Measurements from ENCODE around the gene PTER.

The PTER gene, protein sequence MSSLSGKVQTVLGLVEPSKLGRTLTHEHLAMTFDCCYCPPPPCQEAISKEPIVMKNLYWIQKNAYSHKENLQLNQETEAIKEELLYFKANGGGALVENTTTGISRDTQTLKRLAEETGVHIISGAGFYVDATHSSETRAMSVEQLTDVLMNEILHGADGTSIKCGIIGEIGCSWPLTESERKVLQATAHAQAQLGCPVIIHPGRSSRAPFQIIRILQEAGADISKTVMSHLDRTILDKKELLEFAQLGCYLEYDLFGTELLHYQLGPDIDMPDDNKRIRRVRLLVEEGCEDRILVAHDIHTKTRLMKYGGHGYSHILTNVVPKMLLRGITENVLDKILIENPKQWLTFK

DNA sequence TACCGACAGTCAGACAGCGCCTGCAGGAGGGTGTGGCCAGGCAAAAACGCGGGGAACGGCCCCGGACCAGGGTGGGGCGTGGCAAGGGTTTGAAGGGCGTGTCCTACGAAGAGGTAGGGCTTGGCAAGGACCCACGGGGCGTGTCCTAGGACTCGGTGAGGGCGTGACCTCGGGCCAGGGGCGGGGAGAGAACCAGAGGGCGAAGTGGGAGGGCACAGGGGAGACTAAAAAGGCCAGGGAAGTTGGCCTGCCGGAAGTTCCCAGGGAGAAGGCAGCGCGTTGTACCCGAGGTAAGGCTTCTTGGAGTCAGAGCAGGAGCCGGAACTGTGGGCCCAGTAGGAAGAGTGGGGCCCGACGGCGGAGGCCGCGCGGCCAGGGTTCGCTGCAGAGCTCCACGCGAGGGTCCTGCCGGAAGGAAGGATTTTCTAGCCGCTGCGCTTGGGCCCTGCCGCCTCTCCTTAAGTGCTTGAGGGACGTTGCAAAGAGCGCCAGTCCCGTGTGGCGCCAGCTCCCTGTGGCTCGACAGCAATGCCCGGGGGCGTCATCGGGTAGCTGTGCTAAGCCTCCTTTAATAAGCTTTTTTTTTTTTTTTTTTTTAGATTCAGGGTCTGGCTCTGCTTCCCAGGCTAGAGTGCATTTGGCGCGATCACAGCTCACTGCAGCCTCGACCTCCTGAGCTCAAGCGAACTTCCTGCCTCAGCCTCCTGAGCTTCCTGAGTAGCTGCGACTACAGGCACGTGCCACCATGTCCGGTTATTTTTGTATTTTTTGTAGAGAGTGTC lies at the start of gene PTER:
Gene PTER (plus strand): TSS at position 253 of the 782 bp plus-strand sequence. CDS start 47,375 bp downstream, outside the sequence.
- peak; percentile 94 for DNase-seq (ENCODE audit: low spot score)

DNA sequence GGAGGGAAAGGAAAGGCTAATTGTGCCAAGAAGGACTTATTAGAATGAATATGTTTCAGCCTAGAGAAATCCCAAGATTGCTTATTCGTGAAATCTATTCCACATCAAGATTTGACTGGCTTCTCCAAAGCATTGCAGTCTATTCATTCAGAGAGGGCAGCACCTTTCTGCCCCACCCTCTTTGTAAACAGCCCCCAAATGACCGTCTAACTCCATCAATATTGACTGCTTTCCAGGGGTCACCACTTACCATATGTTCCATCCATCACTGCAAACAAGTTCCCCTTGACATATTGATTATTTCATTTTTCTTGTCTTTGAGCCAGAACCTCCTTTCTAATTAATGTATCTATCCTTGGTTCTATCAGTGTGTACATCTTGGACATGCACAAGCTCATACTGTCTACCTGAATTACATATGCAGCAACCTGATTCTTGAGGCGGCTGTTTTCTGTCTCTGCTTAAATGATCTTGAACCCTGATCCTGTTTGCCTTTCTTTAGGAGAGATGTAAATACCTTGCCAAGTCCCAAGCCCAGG lies 44.2 kb upstream of the PTER start:
- no peak for DNase-seq (ENCODE audit: low spot score)

DNA sequence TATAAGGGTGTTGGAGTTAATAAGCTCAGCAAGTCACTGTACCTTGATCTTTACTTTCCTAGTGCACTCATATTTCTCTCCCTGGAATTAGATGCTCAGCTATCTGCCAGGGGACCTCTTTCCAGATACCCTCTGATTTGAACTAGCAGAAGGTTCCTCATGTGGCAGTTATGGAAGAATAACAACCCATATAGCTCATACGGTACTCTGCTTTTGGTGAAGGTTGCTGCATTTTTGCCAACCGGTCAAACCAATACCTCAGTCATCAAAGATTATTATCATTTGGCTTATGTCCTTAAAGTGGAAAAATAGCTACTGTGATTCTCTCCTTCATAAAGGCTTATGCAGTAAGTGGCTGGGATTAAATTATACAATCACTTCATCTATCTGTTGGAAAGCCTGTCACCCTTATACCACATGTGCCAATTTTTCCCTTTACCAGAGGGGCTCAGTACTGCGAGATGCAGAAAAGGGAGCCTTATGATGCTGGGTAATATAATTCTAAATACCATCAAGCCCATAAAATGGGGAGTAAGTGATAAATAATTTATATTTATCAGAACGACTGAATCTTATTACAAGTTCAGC lies 43.4 kb upstream of the PTER start:
- no peak for DNase-seq (ENCODE audit: low spot score)

DNA sequence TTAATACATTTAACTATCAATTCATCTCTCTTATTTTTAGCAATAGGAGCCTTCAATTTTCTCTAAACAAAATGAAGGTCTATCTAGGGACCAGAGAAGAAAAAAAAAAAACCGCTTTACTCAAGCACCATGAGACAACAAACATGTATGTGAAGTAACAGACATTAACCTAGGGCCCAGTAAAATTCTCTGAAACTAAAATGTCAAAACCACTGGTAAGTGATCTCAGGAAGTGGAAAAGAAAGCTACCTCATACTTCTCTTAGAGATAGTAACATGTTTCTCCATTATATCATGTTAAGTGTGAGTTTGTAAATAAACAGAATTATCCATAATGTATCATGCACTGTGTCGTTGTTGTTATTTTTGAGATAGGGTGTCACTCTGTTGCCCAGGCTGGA lies 35.4 kb upstream of the PTER start:
- no peak for DNase-seq (ENCODE audit: low spot score)

DNA sequence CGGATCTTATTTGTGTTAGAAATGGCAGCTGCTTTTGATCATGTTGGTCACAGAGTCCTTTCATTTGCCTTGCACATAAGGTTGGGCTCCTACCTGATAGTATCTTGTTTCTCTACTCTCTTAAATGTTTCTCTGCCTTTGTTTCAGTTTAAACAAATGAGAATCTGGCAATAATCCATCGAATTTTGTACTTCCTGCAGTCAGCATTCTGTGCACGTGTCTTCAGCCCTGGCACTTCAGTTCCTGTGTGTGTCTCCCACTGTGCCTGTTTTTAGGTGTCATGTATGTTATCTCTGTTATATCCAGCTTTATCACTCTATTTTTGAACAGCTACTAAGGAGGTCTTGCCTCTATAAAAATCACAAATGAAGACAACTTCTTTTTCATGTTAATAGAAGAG lies 28.4 kb upstream of the PTER start:
- DNase-seq (ENCODE audit: low spot score) = no peak

DNA sequence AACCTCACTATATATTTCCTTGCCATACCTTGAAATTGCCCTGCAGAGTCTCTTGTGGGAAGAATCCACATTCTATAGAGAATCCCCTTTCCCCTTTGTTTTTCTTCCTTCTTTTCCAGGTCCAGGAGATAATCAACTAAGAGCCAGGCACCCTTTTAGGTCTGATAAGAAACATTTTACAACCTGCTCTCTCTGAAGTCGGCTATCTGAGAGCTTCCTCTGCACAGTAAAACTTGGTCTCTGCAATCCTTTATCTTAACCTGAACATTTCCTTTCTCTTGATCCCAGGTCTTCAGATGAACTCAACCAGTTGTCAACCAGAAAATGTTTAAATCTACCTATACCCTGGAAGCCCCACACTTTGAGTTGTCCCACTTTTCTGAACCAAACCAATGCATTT lies 19.5 kb upstream of the PTER start:
- DNase-seq (ENCODE audit: low spot score) = no peak

DNA sequence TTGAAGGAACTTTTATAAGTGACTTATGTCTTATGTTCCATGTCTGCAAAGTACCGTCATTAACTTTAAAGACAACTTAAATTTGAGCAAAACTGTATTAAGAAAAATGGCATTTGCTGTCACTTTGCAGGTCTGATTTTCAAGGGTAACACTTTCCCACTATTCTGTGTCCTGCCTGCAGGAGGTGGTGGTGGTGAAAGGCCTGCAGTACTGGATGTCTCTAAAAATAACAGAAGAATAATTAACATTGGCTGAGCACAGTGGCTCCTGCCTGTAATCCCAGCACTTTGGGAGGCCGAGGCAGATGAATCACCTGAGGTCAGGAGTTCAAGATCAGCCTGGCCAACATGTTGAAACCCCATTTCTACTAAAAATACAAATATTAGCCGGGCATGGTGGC lies 13.2 kb upstream of the PTER start:
- DNase-seq (ENCODE audit: low spot score) = no peak

DNA sequence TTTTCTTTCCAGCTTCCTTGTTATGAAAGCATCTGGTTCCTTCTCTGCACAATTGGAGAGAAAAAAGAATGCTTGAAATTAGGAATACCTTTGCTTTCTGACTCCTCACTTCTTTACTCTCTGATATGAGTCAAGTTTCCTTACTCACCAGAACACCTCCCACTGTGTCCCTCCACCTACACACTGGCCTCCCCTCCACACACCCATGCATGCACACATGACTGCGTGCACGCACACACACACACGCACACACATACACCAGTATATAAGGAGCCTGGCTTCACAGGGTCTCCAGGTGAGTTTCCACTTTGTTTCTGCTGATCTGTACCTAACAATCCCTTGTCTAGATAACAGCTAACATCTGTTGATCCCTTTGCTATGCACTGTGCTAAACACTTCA lies 11.4 kb upstream of the PTER start:
- DNase-seq (ENCODE audit: low spot score) = no peak

DNA sequence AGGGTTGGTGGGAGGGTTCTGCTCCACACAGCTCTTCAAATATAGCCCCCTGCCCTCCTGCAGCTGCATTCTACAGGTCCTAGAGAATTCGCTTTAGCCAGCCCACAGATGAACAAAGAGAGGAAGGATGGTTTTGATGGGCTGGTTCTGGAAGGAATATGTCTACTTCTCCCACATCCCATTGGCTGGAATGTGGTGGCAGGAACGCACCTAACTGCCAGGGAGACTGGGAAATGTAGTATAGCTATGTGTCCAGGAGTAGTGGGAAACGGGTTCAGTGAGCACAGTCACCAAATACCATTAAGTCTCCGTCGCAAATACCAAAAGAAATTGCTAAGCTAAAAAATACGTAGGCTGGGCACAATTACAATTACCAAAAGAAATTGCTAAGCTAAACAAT lies 7.3 kb upstream of the PTER start:
- no peak for DNase-seq (ENCODE audit: low spot score)

DNA sequence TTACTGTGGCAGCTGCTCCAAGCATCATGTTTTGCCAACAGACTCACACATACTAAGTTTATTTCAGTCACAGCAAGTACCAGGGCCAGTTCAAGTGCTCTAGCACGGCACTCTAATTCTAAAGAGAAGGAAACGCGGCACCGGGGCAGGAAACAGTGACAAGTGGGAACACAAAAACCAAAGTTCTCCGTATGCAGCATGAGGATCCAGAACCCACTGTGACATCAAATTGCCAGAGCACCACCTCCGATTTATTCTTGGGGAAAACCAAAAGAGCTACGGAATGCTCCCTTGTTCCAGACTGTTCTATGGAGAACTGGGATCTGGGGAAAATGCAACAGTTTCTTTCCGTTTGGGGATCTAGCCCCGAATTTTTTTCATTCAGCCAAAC lies 448 bp upstream of the PTER start:
- DNase-seq (ENCODE audit: low spot score) = no peak

DNA sequence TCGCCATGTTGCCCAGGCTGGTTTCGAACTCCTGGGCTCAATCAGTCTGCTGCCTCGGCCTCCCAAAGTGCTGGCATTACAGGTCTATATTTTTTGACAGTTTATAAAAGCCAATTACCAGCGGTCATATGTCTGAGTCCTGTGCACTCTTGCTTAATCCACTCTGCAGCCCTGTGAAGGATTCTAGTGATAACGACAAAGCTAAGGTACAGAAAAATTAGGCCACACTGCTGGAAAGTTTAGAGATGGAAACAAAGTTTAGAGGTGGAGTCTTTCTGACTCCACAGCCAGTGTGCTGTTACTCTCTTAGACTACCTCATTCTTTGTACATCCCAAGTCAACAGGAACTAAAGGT lies 707 bp downstream of the PTER start:
- no peak for DNase-seq (ENCODE audit: low spot score)

DNA sequence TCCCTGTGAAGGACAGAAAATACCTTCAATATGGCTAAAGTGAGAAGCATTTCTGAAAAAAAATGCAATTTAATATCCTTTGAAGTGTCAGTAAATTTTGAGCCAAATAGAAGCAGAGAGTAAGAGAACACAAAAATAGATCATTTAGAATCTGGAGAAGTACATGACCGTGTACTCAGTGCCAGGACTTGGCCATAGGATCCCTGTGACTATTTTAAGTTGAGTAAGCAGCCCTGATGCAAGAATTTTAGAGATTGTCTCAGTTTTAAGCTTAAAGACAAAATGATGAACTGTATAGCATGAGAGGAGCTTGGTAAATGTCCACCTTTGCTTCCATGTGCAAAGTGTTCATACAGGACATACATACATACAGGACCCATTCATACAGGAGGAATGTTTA lies 2.5 kb downstream of the PTER start:
- no peak for DNase-seq (ENCODE audit: low spot score)

DNA sequence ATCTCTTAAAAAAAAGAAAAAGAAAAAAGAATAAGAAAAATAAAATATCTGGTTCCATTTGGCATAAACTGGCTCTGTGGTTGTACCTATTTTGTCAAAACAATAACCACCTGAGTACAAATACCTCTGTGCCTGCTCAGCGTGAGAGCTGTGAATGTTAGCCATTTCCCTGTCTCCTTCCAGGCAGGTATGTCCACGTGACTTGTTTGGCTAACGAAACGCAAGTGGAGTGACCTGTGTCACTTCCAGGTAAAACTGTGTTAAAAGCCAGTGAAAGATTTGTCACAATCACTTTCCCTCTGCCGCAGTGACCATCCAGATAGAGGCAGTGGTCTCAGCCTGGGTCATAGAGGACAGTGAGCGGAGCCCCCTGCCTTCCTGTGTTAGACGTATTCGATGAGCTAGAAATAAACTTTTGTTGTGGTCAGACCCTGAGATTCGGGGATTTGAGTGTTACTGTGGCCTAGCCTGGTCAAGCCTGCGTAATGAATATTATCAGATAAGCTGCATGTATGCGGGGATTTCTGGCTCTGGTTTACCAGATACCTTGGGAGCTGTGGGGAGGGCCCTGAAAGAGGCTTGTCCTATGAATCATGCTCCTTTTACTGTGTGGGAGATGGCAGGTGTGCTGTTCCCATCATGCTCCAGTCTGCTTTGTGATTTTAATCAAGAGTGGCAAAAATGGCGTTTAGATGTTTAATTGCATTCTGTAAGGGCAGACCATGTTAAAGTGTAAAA lies 3.8 kb downstream of the PTER start:
- no peak for DNase-seq (ENCODE audit: low spot score)

DNA sequence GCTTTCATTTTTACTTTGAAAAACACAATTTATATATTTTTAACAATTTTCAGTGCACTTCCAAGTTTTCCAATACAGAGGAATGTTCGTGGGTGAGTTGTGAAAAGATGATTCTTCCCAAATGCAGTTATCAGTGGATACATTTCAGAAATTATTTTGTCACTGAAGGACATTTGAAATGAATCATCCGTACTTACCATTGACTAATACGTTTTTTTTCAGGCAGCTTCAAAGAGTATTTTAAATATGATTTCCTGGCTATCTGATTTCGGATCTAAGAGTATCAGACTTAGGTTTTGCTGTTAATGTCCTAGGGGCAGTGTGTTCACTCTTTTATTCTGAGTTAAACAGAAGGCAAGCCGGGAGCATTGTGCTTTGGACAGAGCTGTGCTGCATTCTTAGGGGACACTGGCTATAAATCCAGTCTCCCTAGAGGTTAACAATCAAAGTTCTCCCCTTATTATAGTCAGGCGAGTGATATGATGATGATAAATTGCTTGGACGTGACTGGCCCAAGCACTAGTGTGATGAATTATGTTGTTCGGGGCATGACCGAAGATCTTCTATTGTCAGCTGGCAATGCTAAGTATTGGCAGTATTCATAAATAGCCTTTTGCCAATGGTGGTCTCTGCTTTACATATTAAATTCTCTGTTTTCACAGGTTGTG lies 4.5 kb downstream of the PTER start:
- no peak for DNase-seq (ENCODE audit: low spot score)

DNA sequence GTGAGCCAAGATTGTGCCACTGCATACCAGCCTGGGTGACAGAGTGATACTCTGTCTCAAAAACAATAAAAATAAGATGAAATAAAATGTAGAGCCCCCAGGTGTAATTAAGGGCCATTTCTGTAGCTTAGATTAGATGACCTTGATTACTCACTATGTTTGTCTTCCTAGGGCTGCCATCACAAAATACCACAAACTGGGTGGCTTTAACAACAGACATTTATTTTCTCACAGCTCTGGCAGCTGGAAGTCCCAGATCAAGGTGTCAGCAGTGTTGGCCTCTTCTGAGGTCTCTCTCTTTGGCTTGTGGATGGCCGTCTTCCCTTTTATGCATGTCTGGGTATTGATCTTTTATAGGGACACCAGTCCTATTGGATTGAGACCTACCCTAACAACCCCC lies 6.1 kb downstream of the PTER start:
- no peak for DNase-seq (ENCODE audit: low spot score)

DNA sequence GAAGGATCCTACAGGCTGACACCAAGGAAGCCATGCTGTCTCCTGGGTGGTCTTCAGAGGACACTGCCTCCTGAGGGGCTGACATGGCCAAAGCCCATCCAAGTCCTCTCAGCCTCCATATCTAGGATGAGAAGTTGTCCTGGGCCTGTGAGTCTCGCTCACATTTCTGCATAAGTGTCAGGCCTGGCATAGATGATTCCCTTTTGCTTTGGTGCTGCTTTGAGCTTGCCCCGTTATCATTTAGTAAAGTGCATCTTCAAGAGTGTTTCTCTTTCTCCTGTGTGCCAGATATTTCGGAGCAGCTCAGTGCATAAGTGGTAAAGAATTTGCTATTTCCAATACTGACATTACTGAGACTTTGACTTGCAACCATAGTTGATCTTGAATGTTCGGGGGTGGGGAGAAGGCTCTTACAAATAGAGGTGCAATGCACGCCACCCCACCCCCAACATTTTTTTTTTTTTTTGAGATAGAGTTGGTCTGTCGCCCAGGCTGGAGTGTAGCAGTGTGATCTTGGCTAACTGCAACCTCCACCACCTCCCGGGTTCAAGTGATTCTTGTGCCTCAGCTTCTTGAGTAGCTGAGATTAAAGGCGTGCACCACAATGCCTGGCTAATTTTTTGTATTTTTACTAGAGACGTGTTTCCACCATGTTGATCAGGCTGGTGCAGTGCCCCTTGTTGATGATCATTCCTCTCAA lies 9.1 kb downstream of the PTER start:
- DNase-seq (ENCODE audit: low spot score) = no peak

DNA sequence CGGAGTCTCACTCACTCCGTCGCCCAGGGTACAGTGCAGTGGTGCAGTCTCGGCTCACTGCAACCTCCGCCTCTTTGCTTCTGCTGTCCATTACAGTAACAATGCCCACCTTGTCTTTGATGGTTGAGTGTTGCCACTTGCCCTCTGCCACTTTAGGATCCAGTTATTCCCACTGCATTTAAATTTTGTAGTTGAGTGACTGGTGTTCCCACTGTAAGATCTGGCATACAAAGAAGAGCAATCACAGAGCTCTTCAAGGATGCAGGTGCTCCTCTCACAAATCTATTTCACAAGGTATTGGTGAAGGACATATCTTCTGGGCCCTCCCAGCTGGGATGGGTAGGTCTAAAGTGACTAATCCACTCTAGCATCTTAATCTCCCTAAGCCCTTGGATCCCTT lies 12.6 kb downstream of the PTER start:
- no peak for DNase-seq (ENCODE audit: low spot score)

DNA sequence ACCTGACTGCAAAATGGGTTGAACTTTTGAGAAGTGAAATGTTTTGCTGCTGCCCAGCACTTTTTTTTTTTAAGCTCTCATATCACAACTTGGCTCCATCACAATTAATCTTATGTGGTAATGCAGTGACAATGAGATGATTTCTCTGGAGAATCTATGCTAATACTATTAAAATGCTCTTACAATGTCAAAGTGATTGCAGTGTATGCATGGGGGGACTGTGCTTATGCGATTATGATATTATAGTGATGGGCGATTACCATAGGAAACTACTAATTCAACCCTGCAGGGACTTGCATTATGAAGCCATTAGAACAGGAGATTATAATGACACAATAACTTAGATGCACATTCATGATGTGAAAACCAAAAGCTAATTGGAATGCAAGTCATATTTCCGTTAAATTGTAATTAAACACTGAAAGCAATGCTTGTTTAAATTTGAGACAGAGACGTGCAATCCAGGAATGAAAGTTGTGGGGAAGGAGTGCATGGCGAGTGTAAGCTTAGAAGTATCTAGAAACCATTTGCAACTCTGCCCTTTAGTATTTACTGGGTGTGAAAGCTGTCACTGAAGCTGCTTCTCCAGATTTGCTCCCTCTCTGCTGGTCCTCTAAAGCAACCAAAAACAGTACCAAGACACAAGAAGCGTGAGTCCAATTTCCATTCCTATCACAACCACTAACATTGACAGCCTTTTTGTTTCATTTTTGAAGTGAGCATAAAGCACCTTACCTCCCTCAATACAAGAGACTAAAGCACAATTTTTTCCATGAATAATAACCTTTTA lies 21.6 kb downstream of the PTER start:
- DNase-seq (ENCODE audit: low spot score) = no peak

DNA sequence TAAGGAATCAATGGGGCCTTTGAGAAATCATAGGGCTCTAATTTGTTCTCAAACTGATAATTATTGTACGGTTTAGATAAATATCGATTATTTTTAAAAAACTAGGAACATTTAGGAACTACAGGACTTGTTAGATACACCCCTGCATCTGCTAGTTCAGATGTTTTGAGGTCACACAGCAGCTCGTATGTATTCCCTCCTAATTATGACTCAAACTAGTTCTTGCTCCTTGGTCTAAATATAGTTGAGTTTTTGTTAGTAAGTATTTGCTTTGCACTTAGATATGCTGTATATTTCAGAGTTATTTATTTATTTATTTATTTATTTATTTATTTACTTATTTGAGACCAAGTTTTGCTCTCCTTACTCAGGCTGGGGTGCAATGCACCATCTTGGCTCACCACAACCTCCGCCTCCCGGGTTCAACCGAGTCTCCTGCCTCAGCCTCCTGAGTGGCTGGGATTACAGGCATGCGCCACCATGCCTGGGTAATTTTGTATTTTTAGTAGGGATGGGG lies 22.7 kb downstream of the PTER start:
- no peak for DNase-seq (ENCODE audit: low spot score)

DNA sequence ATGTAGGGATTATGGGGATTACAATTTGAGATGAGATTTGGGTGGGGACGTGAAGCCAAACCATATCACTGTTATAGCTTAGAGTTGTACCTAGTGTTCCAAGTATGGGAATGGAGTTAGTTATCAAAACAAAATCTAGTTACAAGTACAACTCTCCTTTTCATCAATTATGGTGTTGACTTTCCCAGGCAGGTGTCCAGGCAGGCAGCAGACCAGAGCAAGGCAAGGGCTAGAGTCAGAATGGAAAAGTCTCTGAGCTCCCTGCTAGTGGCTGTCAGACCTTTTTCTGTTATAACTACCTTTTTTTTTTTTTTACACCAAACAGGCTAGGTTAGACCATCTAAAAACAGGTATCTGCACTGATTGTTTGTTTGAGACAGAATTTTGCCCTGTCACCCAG lies 29.2 kb downstream of the PTER start:
- no peak for DNase-seq (ENCODE audit: low spot score)
